NT2/D1 (cell line): ENCODE measurements around the gene PDE8A.
"Not testable (repeated sequence)": the region's sequence is repeated elsewhere in the genome, so short reads cannot be mapped to it uniquely, and the experiment has no call there.

ENCODE experiments used
- DNase-seq: peaks from one replicate; pipeline ENCODE4 v3.0.0-alpha.2; 2011; ENCODE audit warnings: low read depth, low spot score
- H3K27me3 ChIP-seq: 2 replicates; pipeline ENCODE4 v1.6.0; 2011; ENCODE audit warnings: mild to moderate bottlenecking; ENCODE audit not compliant: insufficient read length, insufficient read depth
- H3K36me3 ChIP-seq: 2 replicates; pipeline ENCODE4 v1.6.1; 2011; ENCODE audit warnings: mild to moderate bottlenecking, low read length, mixed read lengths; ENCODE audit not compliant: insufficient read depth, insufficient read length
- H3K4me1 ChIP-seq: 2 replicates; pipeline ENCODE4 v1.5.1; 2011; ENCODE audit not compliant: insufficient read depth, insufficient read length
- H3K4me3 ChIP-seq: 2 replicates; pipeline ENCODE4 v1.5.1; 2011; ENCODE audit warnings: low read depth; ENCODE audit not compliant: insufficient read length
- H3K9ac ChIP-seq: 2 replicates; pipeline ENCODE4 v1.6.0; 2011; ENCODE audit warnings: low read depth; ENCODE audit not compliant: insufficient read length
- H3K9me3 ChIP-seq: 2 replicates; pipeline ENCODE4 v1.5.1; 2011; ENCODE audit warnings: mild to moderate bottlenecking, low read length; ENCODE audit not compliant: insufficient read depth
- SUZ12 ChIP-seq: IDR thresholded peaks from 2 replicates; pipeline ENCODE4 v1.6.1; 2011; ENCODE audit not compliant: insufficient read length, insufficient read depth; ENCODE audit errors: extremely low read depth
- YY1 ChIP-seq: IDR thresholded peaks from 2 replicates; pipeline ENCODE4 v1.6.1; 2011; ENCODE audit not compliant: insufficient read length, insufficient read depth
- ZNF274 ChIP-seq: IDR thresholded peaks from 2 replicates; pipeline ENCODE4 v1.6.1; 2011; ENCODE audit warnings: mild to moderate bottlenecking, low read depth, low read length

PDE8A gene

DNA sequence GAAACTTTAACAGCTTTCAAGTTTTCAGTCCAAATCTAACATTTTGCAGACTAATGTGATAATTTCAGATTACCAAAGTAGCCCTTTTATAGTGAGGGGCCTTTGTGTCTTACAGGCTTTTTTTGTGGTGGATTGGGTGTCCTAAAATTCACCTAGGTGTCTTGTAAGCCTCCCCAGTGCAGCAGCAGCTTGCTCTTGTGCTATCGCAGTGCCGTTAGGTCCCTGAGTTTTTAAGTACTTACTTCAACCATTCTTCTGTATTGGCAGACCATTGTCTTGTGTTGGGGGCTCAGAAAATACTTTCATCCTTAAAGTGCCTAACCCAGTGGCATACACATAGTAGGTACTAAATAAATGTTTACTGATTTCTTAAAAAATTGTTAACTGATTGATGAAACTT is 2.1 kb downstream of the PDE8A start:
- DNase-seq: no peak
- Histone ChIP-seq H3K36me3 (no peaks in the 10 kb centered on the region), H3K27me3 (peaks cover 33% of the 10 kb centered on the region), H3K4me3 (no peak overlapping the region), H3K9ac (no peak overlapping the region), H3K4me1 (peaks cover 10% of the 10 kb centered on the region), H3K9me3 (no peaks in the 10 kb centered on the region)
- TF ChIP-seq YY1 (no peak), SUZ12 (no peak), ZNF274 (no peak)

DNA sequence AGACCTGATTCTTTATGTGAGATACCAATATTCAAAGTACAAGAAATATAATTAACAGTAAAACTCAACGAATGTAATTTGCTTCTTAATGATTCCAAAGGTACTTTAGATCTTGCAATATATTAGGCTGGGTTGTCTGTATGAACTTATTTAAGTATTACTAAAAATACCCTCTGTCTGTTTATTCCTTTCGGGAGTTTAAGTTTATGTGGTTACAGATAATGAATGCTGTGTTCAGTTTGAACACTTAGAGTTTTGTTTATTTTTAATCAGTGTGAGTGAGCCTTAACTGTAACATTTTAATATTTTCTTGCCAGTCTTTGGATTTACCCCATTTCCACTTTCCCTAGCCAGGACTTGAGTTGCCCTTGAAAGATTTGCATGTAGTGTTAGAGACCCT is 3.5 kb downstream of the PDE8A start:
- H3K4me3 ChIP-seq: no peak overlapping the region
- peaks cover 6% of the 10 kb centered on the region for H3K4me1 ChIP-seq
- H3K27me3 ChIP-seq: peaks cover 20% of the 10 kb centered on the region
- TF ChIP-seq SUZ12 (no peak), ZNF274 (no peak), YY1 (no peak)
- H3K36me3 ChIP-seq: no peaks in the 10 kb centered on the region
- H3K9me3 ChIP-seq: no peaks in the 10 kb centered on the region
- no peak overlapping the region for H3K9ac ChIP-seq
- DNase-seq: no peak

DNA sequence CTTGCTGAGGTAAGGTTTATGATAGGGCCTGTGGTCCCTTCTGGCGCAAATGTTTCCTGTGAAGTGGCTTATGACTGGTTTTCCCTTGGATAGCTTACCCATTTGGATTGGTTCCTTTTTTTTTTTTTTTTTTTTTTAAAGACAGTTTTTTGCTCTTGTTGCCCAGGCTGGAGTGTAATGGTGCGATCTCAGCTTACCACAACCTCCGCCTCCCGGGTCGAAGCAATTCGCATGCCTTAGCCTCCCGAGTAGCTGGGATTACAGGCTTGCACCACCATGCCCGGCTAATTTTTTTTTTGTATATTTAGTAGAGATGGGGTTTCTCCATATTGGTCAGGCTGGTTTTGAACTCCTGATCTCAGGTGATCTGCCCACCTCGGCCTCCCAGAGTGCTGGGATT is 5.7 kb downstream of the PDE8A start:
- not testable (repeated sequence) for H3K36me3 ChIP-seq, DNase-seq, H3K9me3 ChIP-seq, H3K4me1 ChIP-seq, H3K4me3 ChIP-seq, H3K9ac ChIP-seq
- peaks cover 17% of the 10 kb centered on the region for H3K27me3 ChIP-seq

DNA sequence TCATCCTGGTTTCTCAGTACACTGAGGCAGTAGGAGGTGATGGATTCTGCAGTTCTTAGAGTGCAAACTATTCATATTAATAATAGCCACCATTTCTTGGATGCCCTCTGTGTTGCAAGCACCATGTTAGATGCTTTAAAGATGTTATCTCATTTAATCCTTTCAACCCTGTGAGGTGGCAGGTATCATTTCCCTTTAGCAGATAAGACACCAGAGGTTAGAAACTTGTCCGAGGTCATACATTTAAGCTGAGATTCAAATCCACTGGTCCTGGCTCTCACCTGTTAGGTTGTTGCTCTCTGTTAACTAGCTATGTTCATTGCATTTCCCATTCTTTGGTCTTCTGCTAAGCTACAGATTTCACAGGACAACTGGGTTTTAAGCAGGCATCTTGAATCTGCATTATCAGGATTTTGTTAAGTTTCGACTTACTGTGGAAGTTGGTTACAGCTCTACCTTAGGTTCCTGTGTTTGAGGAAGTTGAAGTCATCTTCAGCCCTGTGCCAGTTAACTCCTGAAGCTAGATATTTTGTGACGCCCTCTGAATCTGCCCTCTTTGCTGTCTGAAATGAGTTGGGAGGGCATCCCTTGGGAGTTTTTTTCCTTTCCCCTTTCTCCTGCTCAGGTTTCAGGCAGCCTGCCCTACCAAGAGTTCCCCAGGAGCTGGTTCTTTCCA is 6.4 kb downstream of the PDE8A start:
- H3K36me3 ChIP-seq: no peaks in the 10 kb centered on the region
- peaks cover 10% of the 10 kb centered on the region for H3K27me3 ChIP-seq
- H3K9me3 ChIP-seq: no peaks in the 10 kb centered on the region
- TF ChIP-seq SUZ12 (no peak), ZNF274 (no peak), YY1 (no peak)
- H3K9ac ChIP-seq: no peak overlapping the region
- H3K4me3 ChIP-seq: no peak overlapping the region
- DNase-seq: no peak
- peaks cover 6% of the 10 kb centered on the region for H3K4me1 ChIP-seq

DNA sequence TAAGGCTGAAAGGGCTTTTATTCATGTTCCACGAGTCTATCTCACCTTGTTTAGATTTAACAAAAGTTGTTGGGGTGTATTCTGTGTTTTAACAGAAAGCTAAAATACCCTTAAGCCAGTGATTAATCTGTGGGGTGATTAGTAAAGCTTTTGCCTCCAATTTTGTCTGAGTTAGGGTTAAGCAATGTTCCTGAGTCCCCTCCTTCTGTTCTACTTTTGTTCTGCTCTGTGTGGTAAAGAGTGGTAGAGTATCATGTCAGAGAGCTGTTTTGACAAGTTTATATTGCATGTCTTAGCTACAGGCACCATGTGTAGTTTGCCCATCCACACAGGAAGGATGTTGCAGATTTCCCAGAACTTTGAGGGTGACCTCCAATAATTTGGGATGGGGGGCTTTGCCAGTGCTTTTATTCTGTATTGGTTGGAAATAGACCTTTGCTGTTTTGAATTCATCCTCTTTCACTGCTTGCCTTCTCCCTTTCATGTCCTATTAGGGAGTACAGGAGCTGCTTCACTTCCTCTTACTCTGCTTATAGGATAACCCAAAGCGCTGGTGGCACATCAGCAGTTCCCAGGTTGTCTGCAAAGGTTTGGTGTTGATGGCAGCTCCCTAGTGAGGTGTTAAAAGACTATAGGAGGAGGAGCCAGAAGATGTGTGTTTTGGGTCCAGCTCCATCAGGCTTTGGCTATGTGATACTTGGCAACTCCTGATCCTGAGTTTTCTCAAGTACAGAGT is 7.4 kb downstream of the PDE8A start:
- no peak overlapping the region for H3K4me3 ChIP-seq
- H3K9ac ChIP-seq: no peak overlapping the region
- H3K27me3 ChIP-seq: no peaks in the 10 kb centered on the region
- H3K4me1 ChIP-seq: peaks cover 3% of the 10 kb centered on the region
- H3K9me3 ChIP-seq: no peaks in the 10 kb centered on the region
- no peak for DNase-seq
- no peaks in the 10 kb centered on the region for H3K36me3 ChIP-seq
- TF ChIP-seq ZNF274 (no peak), SUZ12 (no peak), YY1 (no peak)

DNA sequence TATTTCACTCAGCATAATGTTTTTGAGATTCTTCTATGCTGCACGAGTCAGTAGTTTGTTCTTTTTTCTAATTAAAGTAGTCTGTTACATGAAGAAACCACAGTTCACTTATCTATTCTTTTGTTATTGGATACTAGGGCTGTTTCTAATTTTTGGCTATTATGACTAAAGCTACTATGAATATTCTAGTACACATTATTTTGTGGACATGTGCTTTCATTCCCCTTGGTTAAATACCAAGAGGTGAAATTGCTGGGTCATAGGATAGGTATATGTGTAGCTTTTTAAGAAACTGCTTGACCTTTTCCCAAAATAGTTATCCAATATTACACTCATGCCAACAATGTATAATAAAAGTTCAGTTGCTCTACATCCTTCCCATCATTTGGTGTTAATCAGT is 8.9 kb downstream of the PDE8A start:
- Histone ChIP-seq H3K9me3 (no peaks in the 10 kb centered on the region), H3K27me3 (no peaks in the 10 kb centered on the region), H3K4me3 (no peak overlapping the region), H3K9ac (no peak overlapping the region), H3K4me1 (peaks cover 1% of the 10 kb centered on the region), H3K36me3 (no peaks in the 10 kb centered on the region)
- no peak for TF ChIP-seq ZNF274
- no peak for TF ChIP-seq SUZ12
- no peak for TF ChIP-seq YY1
- no peak for DNase-seq

DNA sequence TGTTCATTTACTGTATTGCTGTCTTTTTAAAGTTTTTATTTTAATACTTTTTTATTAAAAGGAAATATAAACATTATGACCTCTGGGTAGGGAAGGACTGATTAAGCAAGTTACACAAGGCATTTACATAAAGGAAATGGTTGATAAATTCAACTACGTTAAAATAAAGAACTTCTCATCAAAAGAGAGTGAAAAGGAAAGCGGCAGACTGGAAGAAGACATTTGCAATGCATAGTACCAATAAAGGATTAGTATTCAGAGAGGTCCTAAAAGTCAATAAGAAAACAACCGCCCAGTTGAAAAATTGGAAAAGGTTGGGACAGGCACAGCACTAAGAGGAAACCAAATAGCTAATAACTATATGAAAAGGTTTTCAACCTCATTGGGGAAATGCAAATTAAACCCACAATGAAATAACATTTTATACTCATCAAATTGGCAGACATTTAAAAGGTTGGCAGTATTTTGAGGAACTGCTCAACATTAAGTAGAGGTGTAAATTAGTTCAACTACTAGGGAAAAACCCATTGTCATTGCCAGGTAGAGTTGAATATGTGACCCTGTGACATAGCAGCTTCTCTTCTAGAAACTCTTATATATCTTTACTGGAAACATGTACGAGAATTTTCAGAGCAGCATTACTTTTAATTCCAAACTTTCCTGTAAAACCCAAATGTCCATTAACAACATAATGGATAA is 9.5 kb downstream of the PDE8A start:
- Histone ChIP-seq H3K36me3 (no peaks in the 10 kb centered on the region), H3K9ac (no peak overlapping the region), H3K27me3 (no peaks in the 10 kb centered on the region), H3K9me3 (no peaks in the 10 kb centered on the region), H3K4me1 (no peaks in the 10 kb centered on the region), H3K4me3 (no peak overlapping the region)
- TF ChIP-seq ZNF274 (no peak), YY1 (no peak), SUZ12 (no peak)
- DNase-seq: no peak
